Measurements from ENCODE around the gene PSMA7.

PSMA7 gene

GRCh38 chr20:62143081-62143956 lies at the start of gene PSMA7, which contains the start of gene SS18L1:
PSMA7 (minus strand) TSS chr20:62143394; CDS start chr20:62143303, 91 bp downstream.
SS18L1 (plus strand) TSS chr20:62143769; CDS start chr20:62143821, 52 bp downstream.
- peak; percentile 86 for DNase-seq

DNA sequence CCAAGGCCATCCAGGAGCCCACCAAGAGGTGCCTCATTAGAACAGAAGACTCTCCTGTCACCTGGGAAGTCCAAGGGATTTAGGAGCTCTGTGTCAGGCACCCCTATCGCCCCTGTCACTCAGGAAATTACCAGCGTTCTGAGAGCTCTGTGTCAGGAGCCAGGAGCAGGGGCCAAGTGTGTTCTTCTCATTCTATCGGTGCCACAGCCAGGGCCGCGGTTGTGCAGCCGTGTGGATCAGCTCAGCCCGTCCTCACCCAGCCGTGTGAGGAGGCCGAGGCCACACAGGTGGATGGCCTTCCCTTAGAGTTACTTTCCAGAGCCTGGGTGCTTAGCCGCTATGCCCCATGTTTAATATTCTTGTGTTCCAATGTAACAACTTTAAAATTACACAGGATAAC lies 49.4 kb upstream of the PSMA7 start:
- no peak for DNase-seq

DNA sequence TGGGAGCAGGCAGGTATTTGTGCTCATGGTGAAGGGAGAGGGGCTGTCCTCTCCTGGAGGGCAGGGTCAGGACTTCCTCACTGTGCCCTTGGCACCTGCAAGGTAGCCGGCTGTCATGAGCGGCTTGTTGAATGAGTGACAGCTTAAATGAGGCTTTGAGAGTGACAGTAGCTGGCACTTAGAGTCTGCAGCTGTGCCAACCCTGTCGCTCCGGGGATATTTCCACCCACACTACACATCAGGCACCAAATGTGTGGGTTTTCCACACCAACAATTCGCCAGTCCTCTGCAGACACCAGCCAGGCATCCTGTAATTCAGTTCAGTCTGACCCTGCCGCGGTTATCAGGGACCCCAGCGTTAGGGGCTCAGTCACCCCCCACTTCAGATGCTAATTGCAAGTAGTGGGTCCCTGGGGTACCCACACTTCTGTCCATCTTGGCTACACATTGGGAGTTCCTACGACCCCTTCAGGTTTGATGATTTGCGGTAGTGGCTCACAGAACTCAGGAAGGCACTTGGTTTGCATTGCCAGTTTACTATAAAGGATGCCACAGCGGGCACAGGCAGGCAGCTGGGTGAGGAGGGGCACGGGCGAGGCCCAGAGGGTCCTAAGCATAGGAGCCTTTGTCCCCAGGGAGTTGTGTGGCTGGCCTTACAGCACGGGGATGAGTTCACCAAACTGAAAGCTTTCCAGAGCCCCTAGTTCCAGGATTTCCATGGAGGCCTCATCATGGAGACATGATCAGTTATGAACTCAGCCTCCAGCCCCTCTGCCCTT lies 48.8 kb upstream of the PSMA7 start:
- no peak for DNase-seq

DNA sequence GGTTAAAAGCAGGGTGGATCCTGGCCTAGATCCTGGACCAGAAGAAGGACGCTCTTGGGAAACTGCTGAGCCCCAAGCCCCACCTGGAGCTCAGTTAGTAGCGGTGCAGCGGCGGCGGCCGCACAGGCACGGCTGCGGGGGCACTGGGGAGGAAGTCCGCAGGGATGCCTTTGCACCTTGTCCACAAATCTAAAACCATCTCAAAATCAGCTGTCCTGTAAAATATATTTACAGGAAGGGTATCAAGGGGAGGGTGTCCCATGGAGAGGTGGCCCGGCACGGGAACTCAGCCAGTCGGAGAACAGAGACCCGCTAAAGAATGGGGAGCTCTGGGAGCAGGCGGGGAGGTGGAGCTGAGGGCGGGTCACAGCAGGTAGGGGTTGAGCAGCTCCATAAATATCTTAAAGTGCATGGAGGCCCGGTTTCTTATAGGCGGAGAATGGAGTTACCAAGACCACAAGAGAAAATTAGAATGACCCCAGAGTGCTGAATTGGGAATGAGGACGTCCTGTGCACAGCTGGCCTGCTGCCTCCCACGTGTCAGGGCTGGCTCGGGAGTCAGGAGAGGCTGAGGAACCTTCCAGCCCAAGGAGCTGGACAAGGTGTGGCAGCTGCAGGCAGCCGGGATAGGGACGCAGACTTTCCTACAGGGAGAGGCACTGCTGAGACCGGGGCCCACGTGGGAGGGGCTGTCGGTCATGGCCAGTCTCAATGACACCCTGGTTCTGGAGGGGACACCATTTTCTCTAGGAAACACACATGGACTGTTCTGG lies 47.6 kb upstream of the PSMA7 start:
- no peak for DNase-seq

DNA sequence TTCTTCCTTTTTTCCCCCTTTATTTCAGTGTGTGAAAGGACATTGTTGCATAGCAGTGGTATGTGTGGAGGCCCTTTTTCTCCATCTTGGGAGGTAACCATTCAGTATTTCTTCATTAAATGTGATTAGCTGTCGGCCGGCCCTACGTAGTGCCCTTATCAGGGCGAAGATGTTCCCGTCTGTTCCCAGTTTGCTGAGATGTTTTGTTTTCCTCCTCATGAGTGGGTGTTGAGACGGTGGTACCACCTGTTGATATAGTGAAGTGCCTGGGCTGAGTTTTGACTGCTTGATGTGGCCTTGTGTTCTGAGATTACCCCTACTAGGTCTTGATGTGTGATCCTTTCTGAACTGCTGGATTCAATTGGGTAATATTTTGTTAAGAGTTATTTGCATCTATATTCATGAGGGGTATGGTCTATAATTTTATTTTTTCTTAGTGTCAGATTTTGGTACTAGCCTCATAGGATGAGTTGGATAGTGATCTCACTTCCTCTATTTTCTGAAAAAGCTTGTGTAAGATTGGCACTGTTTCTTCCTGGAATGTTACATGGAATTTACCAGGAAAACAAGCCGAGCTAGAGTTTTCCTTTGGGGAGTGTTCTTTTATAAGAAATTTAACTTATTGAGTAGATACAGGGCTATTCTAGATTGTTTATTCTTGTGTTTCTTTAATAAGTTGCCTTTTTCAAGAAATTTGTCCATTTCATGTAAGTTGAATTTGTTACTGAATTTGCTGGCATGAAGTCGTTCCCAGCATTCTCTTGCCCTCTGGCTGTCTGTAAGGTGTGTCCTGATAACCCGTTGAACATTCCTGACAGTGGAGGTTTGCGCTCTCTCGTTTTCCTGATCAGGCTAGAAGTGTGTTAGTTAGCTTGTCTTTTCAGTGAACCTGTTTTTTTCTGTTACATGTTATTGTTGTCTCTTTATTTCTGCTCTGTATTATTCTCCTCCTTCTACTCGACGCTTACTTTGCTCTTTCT lies 44.0 kb upstream of the PSMA7 start:
- peak; percentile 62 for DNase-seq

DNA sequence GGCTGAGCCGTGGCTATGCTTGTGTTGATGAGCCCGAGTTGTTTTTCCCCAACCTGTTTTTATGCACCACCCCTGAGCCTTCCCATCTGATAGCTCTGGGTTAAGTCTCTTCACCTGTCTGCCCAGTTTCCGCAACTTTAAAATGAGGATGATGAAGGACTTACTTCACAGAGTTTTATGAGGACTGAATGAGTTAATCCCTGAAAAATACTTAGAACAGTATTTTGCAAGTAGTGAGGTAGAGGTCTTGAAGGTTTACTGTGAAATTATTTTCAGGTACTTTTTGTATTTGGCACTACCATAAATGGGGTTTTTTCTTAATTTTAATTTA lies 42.9 kb upstream of the PSMA7 start:
- DNase-seq = no peak

- no peak for DNase-seq
Observed at GRCh38 chr20:62183426-62184142, 40.4 kb upstream of the PSMA7 start.

DNA sequence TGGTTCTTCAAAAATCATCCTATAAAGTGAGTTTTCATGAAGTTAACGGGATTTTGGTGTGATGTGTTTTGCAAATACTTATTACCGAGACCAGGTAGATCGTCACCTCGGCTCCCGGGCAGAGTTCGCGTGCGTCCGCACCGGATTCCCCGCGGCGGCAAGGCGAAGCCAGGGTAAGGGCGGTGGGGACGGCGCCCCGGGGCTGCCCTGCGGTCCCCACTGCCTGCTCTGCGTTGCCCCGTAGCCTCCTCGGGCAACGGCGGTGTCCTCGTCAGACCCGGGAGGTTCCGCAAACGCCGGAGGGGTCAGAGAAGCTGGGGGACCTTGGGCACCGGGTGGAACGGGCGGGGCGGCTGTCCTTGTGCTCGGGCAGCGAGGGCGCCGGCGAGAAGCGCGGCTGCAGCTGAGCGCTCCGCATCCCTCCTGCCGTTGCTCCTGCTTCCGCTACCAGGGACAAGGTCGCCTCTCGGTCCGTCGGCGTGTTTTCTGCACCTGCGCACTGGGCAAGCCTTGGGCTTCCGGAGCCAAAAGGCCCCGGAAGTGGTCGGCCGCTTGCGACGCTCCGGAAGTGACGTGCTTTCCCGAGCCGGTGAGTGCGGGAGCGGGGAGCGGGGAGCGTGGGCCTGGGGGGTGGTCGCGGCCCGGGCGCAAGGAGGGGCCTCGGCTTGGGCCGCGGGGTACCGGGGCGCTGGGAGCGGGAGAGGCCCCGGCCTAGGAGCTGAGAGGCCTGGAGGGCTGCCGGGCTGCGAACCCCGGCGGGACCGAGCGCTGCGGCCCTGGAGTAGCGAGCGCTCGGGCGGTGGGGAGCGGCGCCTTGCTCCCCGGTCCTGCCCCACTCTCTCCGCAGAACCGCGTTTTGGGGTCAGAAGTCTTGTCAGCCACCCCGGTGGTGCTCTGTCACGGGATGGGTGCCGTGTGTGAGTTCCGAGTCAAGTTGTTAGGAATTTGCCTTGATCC lies 39.6 kb upstream of the PSMA7 start, which contains the start of gene MTG2:
Gene MTG2 (plus strand): TSS at position 560 of the 957 bp plus-strand sequence. CDS start 10,393 bp downstream, outside the sequence.
- peak; percentile 98 for DNase-seq

- no peak for DNase-seq
Observed at GRCh38 chr20:62181808-62182207, 38.6 kb upstream of the PSMA7 start.

- DNase-seq = no peak
Observed at GRCh38 chr20:62179162-62179504, 35.9 kb upstream of the PSMA7 start.

- DNase-seq = no peak
Observed at GRCh38 chr20:62178316-62179161, 35.3 kb upstream of the PSMA7 start.

GRCh38 chr20:62177307-62177706 lies 34.1 kb upstream of the PSMA7 start:
- DNase-seq = no peak

DNA sequence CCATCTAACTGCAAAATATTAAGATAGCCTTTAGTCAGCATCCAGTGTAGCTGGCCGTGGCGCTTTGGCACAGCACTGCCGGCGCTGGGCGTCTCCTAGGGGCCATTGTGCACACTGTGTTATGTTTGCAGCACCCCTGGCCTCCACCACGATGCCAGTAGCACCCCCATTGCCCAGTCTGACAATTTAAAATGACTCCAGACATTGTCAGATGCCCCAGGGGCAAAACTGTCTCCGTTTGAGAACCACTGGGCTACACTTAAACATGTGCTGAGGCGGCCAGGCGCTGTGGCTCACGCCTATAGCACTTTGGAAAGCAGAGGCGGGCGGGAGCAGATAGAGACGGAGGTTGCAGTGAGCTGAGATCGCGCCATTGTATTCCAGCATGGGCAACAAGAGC lies 33.7 kb upstream of the PSMA7 start:
- no peak for DNase-seq

- no peak for DNase-seq
Observed at GRCh38 chr20:62175711-62176110, 32.5 kb upstream of the PSMA7 start.

DNA sequence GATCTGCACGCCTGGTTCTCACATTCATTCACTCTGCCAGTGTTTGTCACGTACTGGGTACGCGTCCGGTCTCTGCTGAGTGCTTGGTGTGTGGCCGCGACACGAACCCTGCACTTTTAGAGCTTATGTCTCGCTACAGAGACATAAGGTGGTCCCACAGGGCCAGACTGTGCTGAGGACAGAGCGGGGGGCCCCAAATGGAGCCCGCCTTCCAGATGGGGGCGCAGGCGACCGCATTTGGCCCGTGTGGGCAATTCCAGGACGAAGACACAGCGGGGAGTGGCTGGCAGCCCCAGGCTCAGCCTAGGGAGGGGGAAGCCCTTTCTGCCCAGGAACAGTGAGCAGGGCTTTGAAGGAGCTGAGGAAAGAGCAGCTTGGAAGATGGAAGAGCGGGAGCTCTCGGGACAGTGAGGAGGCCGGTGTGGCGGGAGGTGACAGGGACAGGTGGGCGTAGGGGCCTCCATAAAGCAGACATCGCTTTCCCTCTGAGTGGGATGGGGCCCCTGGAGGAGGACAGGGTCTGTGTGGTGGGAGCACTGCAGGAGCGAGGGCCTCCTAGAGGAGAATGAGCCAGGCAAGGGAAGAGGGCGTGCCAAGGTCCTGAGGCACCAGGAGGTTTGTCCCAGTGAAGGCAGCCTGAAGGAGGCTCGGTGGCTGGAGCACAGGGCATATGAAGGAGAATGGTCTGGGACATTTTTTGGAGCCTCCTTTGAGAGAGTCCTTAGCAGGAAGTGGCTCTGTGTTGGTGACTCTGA lies 31.9 kb upstream of the PSMA7 start:
- no peak for DNase-seq

- DNase-seq = no peak
Observed at GRCh38 chr20:62174021-62174804, 31.0 kb upstream of the PSMA7 start.

DNA sequence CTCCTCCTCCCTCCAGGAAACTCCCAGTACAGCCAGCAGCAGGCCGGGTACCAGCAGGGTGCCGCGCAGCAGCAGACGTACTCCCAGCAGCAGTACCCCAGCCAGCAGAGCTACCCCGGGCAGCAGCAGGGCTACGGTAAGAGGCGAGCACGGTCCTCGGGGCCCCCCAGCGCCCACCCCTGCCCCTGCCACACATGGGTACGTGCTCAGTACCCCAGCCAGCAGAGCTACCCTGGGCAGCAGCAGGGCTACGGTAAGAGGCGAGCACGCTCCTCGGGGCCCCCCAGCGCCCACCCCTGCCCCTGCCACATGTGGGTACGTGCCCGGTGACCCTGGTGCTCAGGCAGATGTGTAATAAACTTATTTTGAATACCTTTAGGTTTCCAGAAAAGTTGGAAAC lies 29.5 kb upstream of the PSMA7 start:
- no peak for DNase-seq

DNA sequence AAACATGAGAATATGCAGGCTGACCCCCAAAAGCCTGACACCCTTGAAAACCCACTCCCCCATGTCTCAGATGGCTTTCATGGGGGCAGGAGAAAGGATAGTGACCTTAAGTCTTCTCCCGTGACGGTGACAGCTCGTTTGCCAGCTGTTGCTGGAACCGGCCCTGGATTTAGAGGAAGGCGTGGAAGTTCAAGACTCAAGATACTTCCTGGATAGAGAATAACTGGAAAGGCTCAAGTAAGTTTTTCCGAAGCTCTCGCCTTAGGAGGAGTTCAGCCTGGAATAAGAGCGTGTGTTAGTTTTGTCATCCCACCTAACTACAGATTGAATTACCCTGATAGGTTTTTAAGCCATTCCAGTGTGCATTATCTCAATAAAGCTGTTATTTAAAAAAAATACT lies 28.1 kb upstream of the PSMA7 start:
- DNase-seq = no peak
